ENCODE results near the gene CAMK2B. TPM values are rescaled to one million over a fixed set of nuclear protein-coding genes. Genes with fewer than 3 reads are reported as not detected.
"Not testable (repeated sequence)": the region's sequence is repeated elsewhere in the genome, so short reads cannot be mapped to it uniquely, and the experiment has no call there.

CAMK2B gene
- polyA plus RNA-seq, 1 donor (not counting 4 experiments of a cell fraction or from before 2014, with no cell fraction given): 0.25 TPM

DNA sequence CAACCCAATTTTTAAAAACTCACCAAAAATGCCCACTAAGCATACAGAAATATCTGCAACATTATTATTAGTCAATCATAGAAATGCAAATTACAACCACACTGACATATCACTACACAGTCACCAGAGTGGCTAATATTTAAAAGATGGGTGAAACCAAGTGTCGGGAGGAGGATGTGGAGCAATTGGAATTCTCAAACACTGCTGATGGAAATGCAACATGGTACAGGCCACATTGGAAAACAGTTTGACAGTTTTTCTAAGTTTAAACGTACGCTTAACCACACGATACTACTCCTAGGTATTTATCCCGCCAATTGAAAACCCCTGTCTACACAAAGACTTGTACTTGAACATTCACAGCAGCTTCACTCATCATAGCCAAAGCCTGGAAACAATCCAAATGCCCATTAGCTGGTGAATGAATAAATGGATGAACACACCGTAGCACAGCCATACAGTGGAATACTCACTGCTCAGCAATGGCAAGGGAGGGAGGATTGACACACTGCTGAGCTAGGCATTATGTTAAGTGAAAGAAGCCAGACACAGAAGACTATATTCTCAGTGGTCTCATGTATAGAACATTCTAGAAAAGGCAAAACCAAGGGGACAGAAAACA is 152.5 kb downstream of the CAMK2B start:
- no peak for TF ChIP-seq EZH2 (IDR thresholded peaks at IDR 0.05; ENCODE audit: low read length)
- TF ChIP-seq, protein P1, sequence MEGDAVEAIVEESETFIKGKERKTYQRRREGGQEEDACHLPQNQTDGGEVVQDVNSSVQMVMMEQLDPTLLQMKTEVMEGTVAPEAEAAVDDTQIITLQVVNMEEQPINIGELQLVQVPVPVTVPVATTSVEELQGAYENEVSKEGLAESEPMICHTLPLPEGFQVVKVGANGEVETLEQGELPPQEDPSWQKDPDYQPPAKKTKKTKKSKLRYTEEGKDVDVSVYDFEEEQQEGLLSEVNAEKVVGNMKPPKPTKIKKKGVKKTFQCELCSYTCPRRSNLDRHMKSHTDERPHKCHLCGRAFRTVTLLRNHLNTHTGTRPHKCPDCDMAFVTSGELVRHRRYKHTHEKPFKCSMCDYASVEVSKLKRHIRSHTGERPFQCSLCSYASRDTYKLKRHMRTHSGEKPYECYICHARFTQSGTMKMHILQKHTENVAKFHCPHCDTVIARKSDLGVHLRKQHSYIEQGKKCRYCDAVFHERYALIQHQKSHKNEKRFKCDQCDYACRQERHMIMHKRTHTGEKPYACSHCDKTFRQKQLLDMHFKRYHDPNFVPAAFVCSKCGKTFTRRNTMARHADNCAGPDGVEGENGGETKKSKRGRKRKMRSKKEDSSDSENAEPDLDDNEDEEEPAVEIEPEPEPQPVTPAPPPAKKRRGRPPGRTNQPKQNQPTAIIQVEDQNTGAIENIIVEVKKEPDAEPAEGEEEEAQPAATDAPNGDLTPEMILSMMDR (optimal IDR thresholded peaks at IDR 0.05 in 1 of 3, IDR thresholded peaks at IDR 0.05 in 1 of 3, conservative IDR thresholded peaks at IDR 0.05 in 1 of 3; ENCODE audit: extremely low read depth in 1 of 3, insufficient read depth in 2 of 3, low read length in 3 of 3): no peak
- DNase-seq (ENCODE audit: low read depth, low spot score): no peak

DNA sequence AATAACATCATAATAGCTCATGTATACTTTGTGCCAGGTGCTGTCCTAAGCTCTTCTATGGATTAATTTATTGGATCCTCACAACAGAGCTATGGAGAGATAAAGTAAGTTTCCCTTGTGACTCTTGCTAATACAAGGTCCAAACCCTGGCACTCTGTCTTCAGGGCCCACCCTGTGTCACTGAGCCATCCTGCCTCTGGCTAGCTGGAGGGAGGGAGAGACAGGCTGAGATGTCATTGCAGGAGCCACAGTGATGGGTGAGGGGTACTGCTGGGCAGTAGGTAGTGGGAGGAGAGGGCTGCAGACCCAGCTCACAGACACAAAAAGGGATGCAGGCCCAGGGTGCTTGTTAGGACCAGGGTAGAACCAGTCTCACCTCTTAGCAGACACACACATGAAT is 153.0 kb downstream of the CAMK2B start:
- Histone ChIP-seq H3K4me3 (ENCODE audit: control insufficient read depth in 2 of 3, extremely low read depth in 1 of 3, insufficient read depth in 2 of 3, low read depth in 1 of 3, low read length in 3 of 3) (no peak overlapping the region), H2AFZ (ENCODE audit: control insufficient read depth, low read length) (no peak overlapping the region), H3K4me1 (ENCODE audit: control insufficient read depth, extremely low read depth, insufficient read depth, low read length) (no peaks in the 10 kb centered on the region), H3K9me1 (ENCODE audit: control insufficient read depth, extremely low read depth, insufficient read depth, low read length) (no peaks in the 10 kb centered on the region), H3K9me3 (ENCODE audit: control insufficient read depth, low read depth, low read length) (no peaks in the 10 kb centered on the region), H3K79me2 (ENCODE audit: control insufficient read depth, insufficient read depth, low read length) (no peaks in the 10 kb centered on the region), H4K20me1 (ENCODE audit: control insufficient read depth, extremely low read depth, insufficient read depth, low read length) (no peaks in the 10 kb centered on the region), H3K27me3 (ENCODE audit: control insufficient read depth, extremely low read depth, insufficient read depth, low read length) (peaks cover 3% of the 10 kb centered on the region), H3K4me2 (ENCODE audit: control insufficient read depth, extremely low read depth, insufficient read depth, low read depth, low read length) (no peak overlapping the region), H3K27ac (ENCODE audit: control insufficient read depth, insufficient read depth, low read length) (no peak overlapping the region), H3K9ac (ENCODE audit: control insufficient read depth, extremely low read depth, insufficient read depth, low read length) (no peak overlapping the region), H3K36me3 (ENCODE audit: control insufficient read depth in 2 of 2, extremely low read depth in 1 of 2, insufficient read depth in 2 of 2, low read length in 2 of 2) (no peaks in the 10 kb centered on the region)
- dilution Hi-C loops (cut with MboI; ENCODE audit: extremely low pct_ligation_motif_present, low sequenced_read_pairs): no loop called here
- TF ChIP-seq, protein P1 (optimal IDR thresholded peaks at IDR 0.05 in 1 of 3, IDR thresholded peaks at IDR 0.05 in 1 of 3, conservative IDR thresholded peaks at IDR 0.05 in 1 of 3; ENCODE audit: extremely low read depth in 1 of 3, insufficient read depth in 2 of 3, low read length in 3 of 3): no peak
- no peak for TF ChIP-seq EZH2 (IDR thresholded peaks at IDR 0.05; ENCODE audit: low read length)
- DNase-seq (ENCODE audit: low read depth, low spot score) (no peak), FAIRE-seq (no peak)

More for the DNA sequence above, 152.5 kb downstream of the CAMK2B start:
- Histone ChIP-seq H3K4me3 (ENCODE audit: control insufficient read depth in 2 of 3, extremely low read depth in 1 of 3, insufficient read depth in 2 of 3, low read depth in 1 of 3, low read length in 3 of 3) (no peak overlapping the region), H4K20me1 (ENCODE audit: control insufficient read depth, extremely low read depth, insufficient read depth, low read length) (no peaks in the 10 kb centered on the region), H3K9me1 (ENCODE audit: control insufficient read depth, extremely low read depth, insufficient read depth, low read length) (no peaks in the 10 kb centered on the region), H3K9ac (ENCODE audit: control insufficient read depth, extremely low read depth, insufficient read depth, low read length) (no peak overlapping the region), H3K4me1 (ENCODE audit: control insufficient read depth, extremely low read depth, insufficient read depth, low read length) (no peaks in the 10 kb centered on the region), H3K4me2 (ENCODE audit: control insufficient read depth, extremely low read depth, insufficient read depth, low read depth, low read length) (no peak overlapping the region), H2AFZ (ENCODE audit: control insufficient read depth, low read length) (no peak overlapping the region), H3K79me2 (ENCODE audit: control insufficient read depth, insufficient read depth, low read length) (no peaks in the 10 kb centered on the region), H3K36me3 (ENCODE audit: control insufficient read depth in 2 of 2, extremely low read depth in 1 of 2, insufficient read depth in 2 of 2, low read length in 2 of 2) (no peaks in the 10 kb centered on the region), H3K27ac (ENCODE audit: control insufficient read depth, insufficient read depth, low read length) (no peak overlapping the region), H3K27me3 (ENCODE audit: control insufficient read depth, extremely low read depth, insufficient read depth, low read length) (peaks cover 7% of the 10 kb centered on the region), H3K9me3 (ENCODE audit: control insufficient read depth, low read depth, low read length) (no peaks in the 10 kb centered on the region)
- dilution Hi-C loops (cut with MboI; ENCODE audit: extremely low pct_ligation_motif_present, low sequenced_read_pairs): no loop called here
- no peak for FAIRE-seq

DNA sequence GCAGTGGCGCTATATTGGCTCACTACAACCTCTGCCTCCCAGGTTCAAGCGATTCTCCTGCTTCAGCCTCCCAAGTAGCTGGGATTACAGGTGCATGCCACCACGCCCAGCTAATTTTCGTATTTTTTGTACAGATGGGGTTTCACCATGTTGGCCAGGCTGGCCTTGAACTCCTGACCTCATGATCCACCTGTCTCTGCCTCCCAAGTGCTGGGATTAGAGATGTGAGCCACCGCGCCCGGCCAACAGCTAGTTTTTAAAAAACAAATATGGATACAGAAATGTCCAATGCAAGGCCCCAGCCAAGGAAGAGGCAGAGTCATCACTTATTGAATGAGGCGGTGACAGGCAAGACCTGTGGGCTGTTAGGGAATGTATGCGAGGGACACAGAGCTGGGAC is 153.5 kb downstream of the CAMK2B start:
- H3K27me3 ChIP-seq (ENCODE audit: control insufficient read depth, extremely low read depth, insufficient read depth, low read length); DNase-seq (ENCODE audit: low read depth, low spot score); H2AFZ ChIP-seq (ENCODE audit: control insufficient read depth, low read length); H3K79me2 ChIP-seq (ENCODE audit: control insufficient read depth, insufficient read depth, low read length); H3K27ac ChIP-seq (ENCODE audit: control insufficient read depth, insufficient read depth, low read length); H3K9ac ChIP-seq (ENCODE audit: control insufficient read depth, extremely low read depth, insufficient read depth, low read length); H3K4me3 ChIP-seq (ENCODE audit: control insufficient read depth in 2 of 3, extremely low read depth in 1 of 3, insufficient read depth in 2 of 3, low read depth in 1 of 3, low read length in 3 of 3); H3K36me3 ChIP-seq (ENCODE audit: control insufficient read depth in 2 of 2, extremely low read depth in 1 of 2, insufficient read depth in 2 of 2, low read length in 2 of 2); H3K4me2 ChIP-seq (ENCODE audit: control insufficient read depth, extremely low read depth, insufficient read depth, low read depth, low read length); H3K9me3 ChIP-seq (ENCODE audit: control insufficient read depth, low read depth, low read length); dilution Hi-C loops (cut with MboI; ENCODE audit: extremely low pct_ligation_motif_present, low sequenced_read_pairs); FAIRE-seq; H3K4me1 ChIP-seq (ENCODE audit: control insufficient read depth, extremely low read depth, insufficient read depth, low read length); H4K20me1 ChIP-seq (ENCODE audit: control insufficient read depth, extremely low read depth, insufficient read depth, low read length); H3K9me1 ChIP-seq (ENCODE audit: control insufficient read depth, extremely low read depth, insufficient read depth, low read length): not testable (repeated sequence)
